H1 (cell line): ENCODE measurements around the gene EIF2B1. TPM values are rescaled to one million over a fixed set of nuclear protein-coding genes. Genes with fewer than 3 reads are reported as not detected.
A peak's percentile ranks its signal among the peaks of the same experiment; 100 is the strongest.

Experiments
- CTCF ChIA-PET: fragments of 300-600 bp; sonication (Branson Sonifier 250); formaldehyde crosslinking; loops from one replicate; lab custom pipeline; 2021; ENCODE audit not compliant: partially characterized antibody; lab: Charles Lee
- POLR2A ChIA-PET: fragments of 300-600 bp; sonication (Branson Sonifier 250); formaldehyde crosslinking; loops from one replicate; lab custom pipeline; 2021; ENCODE audit warnings: inconsistent platforms; ENCODE audit not compliant: partially characterized antibody; lab: Charles Lee
- DNase-seq, 2 experiments: peaks; one replicate each; pipeline versions ENCODE4 v3.0.0 to v3.0.0-alpha.2; 2010 to 2022; ENCODE audit warnings: low spot score in 2 of 2, low read depth in 1 of 2, mixed read lengths in 1 of 2
- FAIRE-seq: peaks from 2 replicates; lab custom pipeline; 2011; peaks lifted over from hg19 to GRCh38; lab: Jason Lieb, UNC
- H2AFZ ChIP-seq: 2 replicates; pipeline ENCODE4 v1.8.1; 2012; ENCODE audit warnings: low read length, inconsistent platforms
- H2AK5ac ChIP-seq: 2 replicates; pipeline ENCODE4 v1.6.1; 2013; ENCODE audit warnings: low read depth, low read length
- H2BK120ac ChIP-seq: replicated peaks from 2 replicates; pipeline ENCODE3; 2013; ENCODE audit warnings: low read depth, low read length, inconsistent platforms
- H2BK12ac ChIP-seq: 2 replicates; pipeline ENCODE4 v1.6.1; 2013; ENCODE audit warnings: low read depth, low read length
- H2BK15ac ChIP-seq: 2 replicates; pipeline ENCODE4 v1.6.1; 2013; ENCODE audit warnings: low read length
- H2BK20ac ChIP-seq: 2 replicates; pipeline ENCODE4 v1.6.1; 2013; ENCODE audit warnings: low read length
- H2BK5ac ChIP-seq: 2 replicates; pipeline ENCODE4 v1.6.1; 2013; ENCODE audit warnings: low read depth, low read length
- H3K14ac ChIP-seq: 2 replicates; pipeline ENCODE4 v1.6.1; 2013; ENCODE audit warnings: inconsistent platforms; ENCODE audit not compliant: insufficient read length
- H3K18ac ChIP-seq: 2 replicates; pipeline ENCODE4 v1.6.1; 2013; ENCODE audit warnings: low read length; ENCODE audit errors: extremely low read depth
- H3K23ac ChIP-seq: 2 replicates; pipeline ENCODE4 v1.6.1; 2013; ENCODE audit warnings: inconsistent platforms; ENCODE audit not compliant: insufficient read length
- H3K23me2 ChIP-seq: 2 replicates; pipeline ENCODE4 v1.6.1; 2013; ENCODE audit warnings: low read depth, low read length
- H3K27ac ChIP-seq: 2 replicates; pipeline ENCODE4 v1.6.1; 2011; ENCODE audit warnings: low read depth, low read length, inconsistent platforms
- H3K27me3 ChIP-seq, 4 experiments: replicated peaks in 1 of 4; 1 replicate in 1 of 4; 2 replicates in 3 of 4; pipeline versions ENCODE4 v1.6.1 to v1.8.1; 2011 to 2013; ENCODE audit warnings: low read length in 3 of 4, mild to moderate bottlenecking in 3 of 4, inconsistent platforms in 2 of 4, mixed read lengths in 2 of 4, moderate library complexity in 1 of 4; ENCODE audit not compliant: control insufficient read depth in 3 of 4, insufficient read depth in 3 of 4; ENCODE audit errors: extremely low read depth in 1 of 4
- H3K36me3 ChIP-seq, 4 experiments: 2 replicates each; pipeline versions ENCODE4 v1.6.1 to v1.8.1; 2011 to 2013; ENCODE audit warnings: mild to moderate bottlenecking in 4 of 4, low read length in 3 of 4, moderate library complexity in 2 of 4, control low read depth in 1 of 4, inconsistent platforms in 1 of 4; ENCODE audit not compliant: insufficient read depth in 4 of 4, control insufficient read depth in 2 of 4
- H3K4ac ChIP-seq: replicated peaks from 2 replicates; pipeline ENCODE3; 2013; ENCODE audit warnings: low read length, low read depth, mixed read lengths, inconsistent platforms; ENCODE audit not compliant: insufficient read length
- H3K4me1 ChIP-seq, 4 experiments: replicated peaks in 1 of 4; 1 replicate in 1 of 4; 2 replicates in 3 of 4; pipeline versions ENCODE4 v1.6.1 to v1.8.1; 2011 to 2013; ENCODE audit warnings: low read length in 3 of 4, inconsistent platforms in 2 of 4, mixed read lengths in 1 of 4; ENCODE audit not compliant: insufficient read depth in 4 of 4, control insufficient read depth in 3 of 4
- H3K4me2 ChIP-seq, 2 experiments: 2 replicates each; pipeline versions ENCODE4 v1.6.1 to v1.8.1; 2011 to 2013; ENCODE audit warnings: low read depth in 2 of 2, low read length in 2 of 2, control low read depth in 1 of 2, inconsistent platforms in 1 of 2, mild to moderate bottlenecking in 1 of 2; ENCODE audit not compliant: insufficient read depth in 1 of 2
- H3K4me3 ChIP-seq, 4 experiments: fragments of 200-600, 300-600 bp in 1 of 4; sonication (generic), shearing (Covaris generic), sonication (Bioruptor Twin) in 1 of 4; 2 replicates each; pipeline versions ENCODE4 v1.5.1 to v1.8.1; 2011 to 2016; ENCODE audit warnings: low read length in 4 of 4, low read depth in 3 of 4, control low read depth in 2 of 4, inconsistent platforms in 2 of 4, mild to moderate bottlenecking in 2 of 4, mixed read lengths in 1 of 4, moderate library complexity in 1 of 4; ENCODE audit not compliant: insufficient read depth in 2 of 4; ENCODE audit errors: extremely low read depth in 1 of 4
- H3K56ac ChIP-seq: replicated peaks from 2 replicates; pipeline ENCODE3; 2013; ENCODE audit warnings: low read depth, mild to moderate bottlenecking, mixed read lengths, low read length, inconsistent platforms; ENCODE audit not compliant: insufficient read length
- H3K79me1 ChIP-seq: 2 replicates; pipeline ENCODE4 v1.6.1; 2013; ENCODE audit warnings: low read depth, low read length, control low read depth
- H3K79me2 ChIP-seq, 2 experiments: 2 replicates each; pipeline versions ENCODE4 v1.6.1 to v1.8.1; 2012 to 2013; ENCODE audit warnings: low read length in 2 of 2, mild to moderate bottlenecking in 2 of 2, inconsistent platforms in 1 of 2; ENCODE audit not compliant: insufficient read depth in 2 of 2, control insufficient read depth in 1 of 2
- H3K9ac ChIP-seq, 4 experiments: replicated peaks in 1 of 4; 1 replicate in 1 of 4; 2 replicates in 3 of 4; pipeline versions ENCODE4 v1.6.1 to v1.8.1; 2011 to 2013; ENCODE audit warnings: low read depth in 3 of 4, low read length in 3 of 4, control low read depth in 2 of 4, mild to moderate bottlenecking in 2 of 4, moderate library complexity in 2 of 4, inconsistent platforms in 1 of 4; ENCODE audit errors: extremely low read depth in 1 of 4
- H3K9me3 ChIP-seq, 2 experiments: 2 replicates each; pipeline versions ENCODE4 v1.6.1 to v1.8.1; 2012 to 2013; ENCODE audit warnings: mild to moderate bottlenecking in 2 of 2, moderate library complexity in 2 of 2, control low read depth in 1 of 2, inconsistent platforms in 1 of 2, low read depth in 1 of 2, low read length in 1 of 2, mixed read lengths in 1 of 2; ENCODE audit not compliant: insufficient read depth in 2 of 2
- H4K20me1 ChIP-seq, 2 experiments: replicated peaks in 1 of 2; 2 replicates each; pipeline versions ENCODE3 to v1.8.1; 2011 to 2013; ENCODE audit warnings: inconsistent platforms in 2 of 2, low read length in 2 of 2, mild to moderate bottlenecking in 1 of 2; ENCODE audit not compliant: insufficient read depth in 2 of 2, control insufficient read depth in 1 of 2
- H4K5ac ChIP-seq: 2 replicates; pipeline ENCODE4 v1.6.1; 2013; ENCODE audit warnings: low read length, low read depth, mixed read lengths, inconsistent platforms; ENCODE audit not compliant: insufficient read length
- H4K8ac ChIP-seq: 2 replicates; pipeline ENCODE4 v1.8.0; 2013; ENCODE audit warnings: mild to moderate bottlenecking, moderate library complexity, low read length, inconsistent platforms; ENCODE audit not compliant: insufficient read depth; ENCODE audit errors: extremely low read depth
- H4K91ac ChIP-seq: replicated peaks from 2 replicates; pipeline ENCODE3; 2013; ENCODE audit warnings: low read length, mixed read lengths, inconsistent platforms; ENCODE audit not compliant: insufficient read length
- MAX ChIP-seq: IDR thresholded peaks from 2 replicates; pipeline ENCODE4 v1.6.1; 2012; ENCODE audit warnings: inconsistent platforms
- RXRA ChIP-seq: IDR thresholded peaks from 2 replicates; pipeline ENCODE4 v1.6.1; 2011; ENCODE audit warnings: low read depth, mild to moderate bottlenecking, low read length, moderate library complexity; ENCODE audit not compliant: insufficient read depth
- SP1 ChIP-seq: IDR thresholded peaks from 2 replicates; pipeline ENCODE4 v1.6.1; 2011; ENCODE audit warnings: low read depth, low read length
- WGBS, 2 experiments: shearing (Covaris generic) in 1 of 2; methylation state at CpG; one replicate each; pipeline versions ENCODE4 v1.1.6 to v1.1.7; 2013 to 2015; ENCODE audit warnings: low lambda C conversion rate in 2 of 2, mixed read lengths in 2 of 2, inconsistent platforms in 1 of 2, low coverage in 1 of 2, missing lambda C conversion rate in 1 of 2; ENCODE audit not compliant: insufficient replicate concordance in 2 of 2, insufficient coverage in 1 of 2, insufficient read length in 1 of 2; ENCODE audit errors: extremely low coverage in 1 of 2, missing lambda C conversion rate in 1 of 2; 5-methylcytosine and 5-hydroxymethylcytosine counted together
- polyA plus RNA-seq, 7 experiments: library from polyadenylated mRNA; depleted of rRNA in 3 of 7; stranded (reverse) in 5 of 7; unstranded in 2 of 7; fragments of >200 nt in 5 of 7; fragments of 200-250 nt in 2 of 7; gene quantifications; 1 replicate in 5 of 7; 2 replicates in 1 of 7; 4 replicates in 1 of 7; pipeline versions ENCODE4 v1.2.1 to v1.2.3, GENCODE V29; 2011 to 2013; ENCODE audit warnings: missing spikeins in 2 of 7, mixed read lengths in 2 of 7
- total RNA-seq: library from RNA; stranded (reverse); fragmentation: NEBNext Ultra II Directional; extraction: Animal tissue kit (Norgen Biotek cat#: 25700); gene quantifications from 2 replicates; pipeline ENCODE4 v1.2.1, GENCODE V29; 2021

Gene EIF2B1
- total and polyA plus RNA-seq, 2 of the 8 experiments (the other 6 are each of a cell fraction or from before 2014, with no cell fraction given), result 24.9 to 49.9 TPM

- CTCF ChIA-PET, result no interaction called here
- no peak for FAIRE-seq
- POLR2A ChIA-PET, result no interaction called here
Observed at GRCh38 chr12:123597100-123597499, 36.4 kb downstream of the EIF2B1 start.

More at GRCh38 chr12:123597100-123597499, 36.4 kb downstream of the EIF2B1 start:
- H2BK5ac ChIP-seq, result no peak overlapping the region
- H3K4me3 ChIP-seq, result no peak overlapping the region
- H4K20me1 ChIP-seq, result peaks cover 2 to 4% of the 10 kb centered on the region in 2 experiments
- no peak overlapping the region for H2BK120ac ChIP-seq
- TF ChIP-seq MAX (no peak), RXRA (no peak), SP1 (peak; percentile 25; the same call in 1 of the 2 replicates)
- TF ChIP-seq, all 59 proteins: peak for 1
- H3K56ac ChIP-seq, result no peak overlapping the region
- no peak overlapping the region for H3K27ac ChIP-seq
- H3K9me3 ChIP-seq, result no peaks in the 10 kb centered on the region
- H3K23me2 ChIP-seq, result peaks cover 4% of the 10 kb centered on the region; the same call in 1 of the 2 replicates
- H2BK20ac ChIP-seq, result no peak overlapping the region
- H4K8ac ChIP-seq, result no peak overlapping the region
- no peak overlapping the region for H3K4ac ChIP-seq
- H3K36me3 ChIP-seq, result peaks cover 6 to 45% (median 23%) of the 10 kb centered on the region in 4 experiments; a peak in 6 of 8 replicates
- H3K4me1 ChIP-seq, result no peaks in the 10 kb centered on the region; a peak in 2 of 7 replicates
- no peak overlapping the region for H3K4me2 ChIP-seq
- H2BK12ac ChIP-seq, result no peak overlapping the region
- no peak overlapping the region for H2AFZ ChIP-seq
- H3K79me2 ChIP-seq, result peaks cover 4 to 10% of the 10 kb centered on the region in 2 experiments; a peak in 3 of 4 replicates
- no peak overlapping the region for H4K91ac ChIP-seq
- no peak overlapping the region for H3K23ac ChIP-seq
- H3K18ac ChIP-seq, result no peak overlapping the region
- H3K9ac ChIP-seq, result no peak overlapping the region
- no peak overlapping the region for H3K14ac ChIP-seq
- H3K27me3 ChIP-seq, result no peaks in the 10 kb centered on the region
- no peak overlapping the region for H2BK15ac ChIP-seq
- no peak overlapping the region for H2AK5ac ChIP-seq
- no peak overlapping the region for H4K5ac ChIP-seq
- H3K79me1 ChIP-seq, result no peaks in the 10 kb centered on the region; the same call in 1 of the 2 replicates
- DNase-seq, result no peak
- WGBS, 2 experiments, result 94% methylated on average over 3 of the region's 3 CpGs; no CpG with 5 or more reads in 1 of the 2 experiments
